ENCODE measurements around the gene RGS9.
"Not testable (repeated sequence)": the region's sequence is repeated elsewhere in the genome, so short reads cannot be mapped to it uniquely, and the experiment has no call there.

RGS9 gene

DNA sequence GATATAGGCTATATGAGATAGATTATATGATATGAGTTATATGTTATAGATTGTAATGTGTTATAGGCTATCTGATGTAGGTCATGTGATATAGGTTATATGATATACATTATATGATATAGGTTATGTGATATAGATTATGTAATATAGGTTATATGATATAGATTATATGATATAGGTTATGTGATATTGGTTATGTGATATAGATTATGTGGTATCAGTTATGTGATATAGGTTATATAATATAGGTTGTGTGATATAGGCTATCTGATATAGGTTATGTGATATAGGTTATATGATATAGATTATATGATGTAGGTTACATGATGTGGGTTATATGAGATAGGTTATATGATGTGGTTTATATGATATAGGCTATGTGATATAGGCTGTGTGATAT, 68.5 kb downstream of the RGS9 start:
- TF ChIP-seq, protein P1, sequence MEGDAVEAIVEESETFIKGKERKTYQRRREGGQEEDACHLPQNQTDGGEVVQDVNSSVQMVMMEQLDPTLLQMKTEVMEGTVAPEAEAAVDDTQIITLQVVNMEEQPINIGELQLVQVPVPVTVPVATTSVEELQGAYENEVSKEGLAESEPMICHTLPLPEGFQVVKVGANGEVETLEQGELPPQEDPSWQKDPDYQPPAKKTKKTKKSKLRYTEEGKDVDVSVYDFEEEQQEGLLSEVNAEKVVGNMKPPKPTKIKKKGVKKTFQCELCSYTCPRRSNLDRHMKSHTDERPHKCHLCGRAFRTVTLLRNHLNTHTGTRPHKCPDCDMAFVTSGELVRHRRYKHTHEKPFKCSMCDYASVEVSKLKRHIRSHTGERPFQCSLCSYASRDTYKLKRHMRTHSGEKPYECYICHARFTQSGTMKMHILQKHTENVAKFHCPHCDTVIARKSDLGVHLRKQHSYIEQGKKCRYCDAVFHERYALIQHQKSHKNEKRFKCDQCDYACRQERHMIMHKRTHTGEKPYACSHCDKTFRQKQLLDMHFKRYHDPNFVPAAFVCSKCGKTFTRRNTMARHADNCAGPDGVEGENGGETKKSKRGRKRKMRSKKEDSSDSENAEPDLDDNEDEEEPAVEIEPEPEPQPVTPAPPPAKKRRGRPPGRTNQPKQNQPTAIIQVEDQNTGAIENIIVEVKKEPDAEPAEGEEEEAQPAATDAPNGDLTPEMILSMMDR (IDR thresholded peaks at IDR 0.05; ENCODE audit: low read depth, low read length, missing control alignments): no peak
- no peak overlapping the region for H3K4me3 ChIP-seq (ENCODE audit: low read depth, low read length)
- no peak for DNase-seq (ENCODE audit: low read depth)

DNA sequence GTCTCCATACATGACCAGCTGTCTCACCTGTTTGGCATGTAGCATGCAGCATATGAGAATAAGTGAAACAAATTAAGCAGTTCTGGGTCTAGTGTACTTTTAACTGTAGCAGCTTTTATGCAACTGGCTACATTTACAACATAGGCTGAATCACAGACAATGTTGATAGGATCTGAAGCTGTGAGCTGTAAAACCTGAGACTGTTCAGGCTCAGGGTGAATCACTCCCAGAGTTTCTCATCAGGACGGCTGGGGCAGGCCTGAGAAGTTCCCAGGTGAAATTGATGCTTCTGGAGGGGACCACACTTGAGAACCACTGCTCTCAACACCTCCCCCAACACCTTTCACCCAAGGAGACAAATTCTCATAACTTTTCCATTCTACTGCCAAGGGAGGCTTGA, 70.3 kb downstream of the RGS9 start:
- H3K4me3 ChIP-seq (ENCODE audit: low read depth, low read length); DNase-seq (ENCODE audit: low read depth): not testable (repeated sequence)

DNA sequence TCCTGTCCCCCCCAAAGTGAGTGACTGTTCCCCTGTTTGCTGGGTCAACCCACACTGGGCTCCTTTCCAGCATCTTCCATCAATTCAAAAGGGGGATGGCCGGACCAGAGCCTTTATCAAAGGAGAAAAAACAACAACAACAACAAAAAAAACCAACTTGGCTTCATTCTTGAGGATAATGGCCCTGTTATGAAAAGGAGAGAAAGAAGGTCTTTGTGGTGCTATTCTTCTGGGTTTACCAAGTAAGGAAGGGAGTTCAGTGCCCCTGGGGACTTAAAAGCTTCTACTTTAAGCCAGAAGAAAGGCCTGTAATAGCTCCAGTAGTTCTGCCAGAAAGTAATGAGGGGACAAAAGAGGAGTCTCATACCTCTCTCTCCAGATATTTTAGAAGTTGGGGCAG, 71.5 kb downstream of the RGS9 start:
- H3K4me3 ChIP-seq (ENCODE audit: low read depth, low read length): no peak overlapping the region
- TF ChIP-seq, protein P1 (IDR thresholded peaks at IDR 0.05; ENCODE audit: low read depth, low read length, missing control alignments): no peak
- no peak for DNase-seq (ENCODE audit: low read depth)

DNA sequence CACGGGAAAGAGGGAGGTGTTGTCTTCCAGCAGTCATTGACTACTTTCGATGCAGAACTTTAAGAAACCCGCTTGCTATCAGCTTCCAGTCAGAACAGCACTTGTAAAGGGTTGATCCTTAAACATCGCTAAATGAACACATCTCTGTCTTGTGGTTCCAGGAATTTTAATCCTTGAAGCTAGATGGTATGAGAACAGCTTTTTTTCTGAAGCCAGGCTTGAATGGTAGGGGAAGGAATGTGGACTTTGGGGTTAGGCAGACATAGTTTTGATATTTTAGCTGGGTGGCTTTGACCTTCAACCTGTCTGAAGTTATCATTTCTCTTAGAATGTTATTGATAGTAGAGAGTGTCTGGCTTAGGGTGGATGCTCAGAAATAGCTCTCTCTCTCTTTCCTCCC, 81.1 kb downstream of the RGS9 start:
- TF ChIP-seq, protein P1 (IDR thresholded peaks at IDR 0.05; ENCODE audit: low read depth, low read length, missing control alignments): no peak
- no peak for DNase-seq (ENCODE audit: low read depth)
- no peak overlapping the region for H3K4me3 ChIP-seq (ENCODE audit: low read depth, low read length)

DNA sequence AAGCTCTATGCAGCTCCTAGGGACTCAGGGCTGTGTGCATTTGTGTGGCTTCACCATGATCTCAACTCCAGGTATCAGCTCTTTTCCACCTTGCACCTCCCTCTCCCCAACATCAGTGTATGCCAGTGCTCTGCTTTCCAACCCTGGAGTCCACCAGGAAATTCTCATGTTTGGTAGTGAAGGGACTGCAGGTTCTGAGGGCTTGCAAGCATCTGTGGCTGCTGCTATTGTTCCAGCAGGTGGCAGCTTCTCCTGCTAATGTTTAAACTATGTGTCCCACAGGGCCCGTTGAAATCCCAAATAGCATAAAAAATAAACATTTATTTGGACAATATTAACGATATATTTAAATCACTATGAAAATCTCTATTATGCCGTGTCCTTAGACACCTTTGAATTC, 82.0 kb downstream of the RGS9 start:
- TF ChIP-seq, protein P1 (IDR thresholded peaks at IDR 0.05; ENCODE audit: low read depth, low read length, missing control alignments): peak; percentile 26

DNA sequence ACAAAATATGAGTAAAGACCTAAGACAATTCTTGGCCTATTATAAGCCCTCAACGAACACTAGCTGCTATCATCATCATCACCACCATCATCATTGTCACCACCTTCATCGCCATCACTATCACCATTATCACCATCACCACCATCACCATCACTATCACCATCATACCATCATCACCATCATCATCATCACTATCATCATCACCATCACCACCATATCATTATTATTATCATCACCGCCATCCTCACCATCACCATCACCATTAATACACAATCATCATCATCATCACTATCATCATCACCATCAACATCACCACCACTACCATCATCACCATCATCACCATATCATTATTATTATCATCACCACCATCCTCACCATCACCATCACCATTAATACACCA, 82.5 kb downstream of the RGS9 start:
- no peak for DNase-seq (ENCODE audit: low read depth)
- TF ChIP-seq, protein P1 (IDR thresholded peaks at IDR 0.05; ENCODE audit: low read depth, low read length, missing control alignments): no peak
- no peak overlapping the region for H3K4me3 ChIP-seq (ENCODE audit: low read depth, low read length)

More for the DNA sequence above, 82.0 kb downstream of the RGS9 start:
- DNase-seq (ENCODE audit: low read depth): no peak
- no peak overlapping the region for H3K4me3 ChIP-seq (ENCODE audit: low read depth, low read length)

DNA sequence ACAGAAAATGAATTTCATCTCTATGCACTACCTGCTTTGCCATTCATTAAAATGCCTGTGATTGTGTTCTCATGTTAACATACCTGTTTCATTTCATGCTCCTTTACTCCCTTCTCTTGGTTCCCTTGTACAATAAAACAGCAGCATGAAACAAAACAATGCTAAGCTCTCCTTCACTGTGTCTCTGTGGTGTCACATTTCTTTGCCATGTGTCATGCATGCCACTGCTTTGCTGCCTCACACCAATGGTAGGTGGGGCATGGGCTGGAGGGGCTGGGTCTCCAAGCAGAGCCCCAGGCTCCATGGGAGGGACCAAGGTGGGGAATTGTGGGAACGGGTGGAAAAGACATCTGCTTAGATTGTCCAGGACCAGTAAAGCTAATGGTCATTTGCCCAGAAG, 83.6 kb downstream of the RGS9 start:
- DNase-seq (ENCODE audit: low read depth): no peak
- TF ChIP-seq, protein P1 (IDR thresholded peaks at IDR 0.05; ENCODE audit: low read depth, low read length, missing control alignments): no peak
- H3K4me3 ChIP-seq (ENCODE audit: low read depth, low read length): no peak overlapping the region

Data from GM12864 (cell line).